ENCODE measurements around the gene GSK3B.

DNA sequence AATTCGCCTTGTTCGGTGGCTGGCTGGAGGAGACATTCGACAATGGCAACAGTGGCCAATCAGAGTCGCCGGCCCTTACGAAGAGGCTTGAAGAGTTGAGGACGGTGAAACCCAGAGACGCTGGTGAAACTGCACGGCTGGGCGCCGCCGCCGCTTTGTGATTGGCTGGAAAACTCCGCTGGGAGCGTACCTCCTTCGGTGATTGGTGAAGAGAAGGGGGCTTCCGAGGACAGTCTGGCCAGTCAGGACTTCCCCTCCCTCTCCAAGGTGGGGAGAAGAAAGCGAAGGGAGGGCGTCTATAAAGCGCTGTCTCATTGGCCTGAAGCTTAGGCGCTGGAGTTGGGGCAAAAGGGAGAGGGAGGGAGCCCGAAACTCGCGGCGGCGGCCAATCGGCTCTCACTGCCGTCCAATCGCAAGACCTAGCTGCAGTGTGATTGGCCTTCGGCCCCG lies 554 bp upstream of the GSK3B start:
- TF ChIP-seq POLR2A (IDR thresholded peaks at IDR 0.05) (no peak), POLR2AphosphoS5 (IDR thresholded peaks at IDR 0.05) (no peak), CTCF (IDR thresholded peaks at IDR 0.05) (no peak), EP300 (IDR thresholded peaks at IDR 0.05) (peak in 1 of 4 donors; percentile 42)

Data from upper lobe of left lung (tissue), 4 donors.